Measurements from ENCODE around the gene IGF1R. TPM values are rescaled to one million over a fixed set of nuclear protein-coding genes. Genes with fewer than 3 reads are reported as not detected.

IGF1R gene
- total and polyA plus RNA-seq, 12 donors: 8.6 to 138 (median 66.0) TPM

GRCh38 chr15:98769867-98770266 lies 121.5 kb downstream of the IGF1R start:
- H3K27me3 ChIP-seq: no peaks in the 10 kb centered on the region
- H3K4me3 ChIP-seq: no peak overlapping the region
- DNase-seq: no peak
- WGBS, 4 donors: 87 to 97% (median 94%) methylated on average over 6 of the region's 6 CpGs
- peaks cover 11 to 23% of the 10 kb centered on the region in 2 donors for H3K4me1 ChIP-seq (replicated peaks in 1 of 2)
- TF ChIP-seq POLR2A (IDR thresholded peaks at IDR 0.05) (no peak), CTCF (IDR thresholded peaks at IDR 0.05) (no peak)
- intact Hi-C loops (cut with DNase I): loop anchor here (10.0 kb wide), 2 partner anchors 105 to 115 kb away; no protein-coding TSS in a partner anchor
- H3K36me3 ChIP-seq (replicated peaks in 1 of 2): no peaks in the 10 kb centered on the region
- no peak overlapping the region for H3K27ac ChIP-seq
- no peaks in the 10 kb centered on the region for H3K9me3 ChIP-seq (replicated peaks in 1 of 3)

DNA sequence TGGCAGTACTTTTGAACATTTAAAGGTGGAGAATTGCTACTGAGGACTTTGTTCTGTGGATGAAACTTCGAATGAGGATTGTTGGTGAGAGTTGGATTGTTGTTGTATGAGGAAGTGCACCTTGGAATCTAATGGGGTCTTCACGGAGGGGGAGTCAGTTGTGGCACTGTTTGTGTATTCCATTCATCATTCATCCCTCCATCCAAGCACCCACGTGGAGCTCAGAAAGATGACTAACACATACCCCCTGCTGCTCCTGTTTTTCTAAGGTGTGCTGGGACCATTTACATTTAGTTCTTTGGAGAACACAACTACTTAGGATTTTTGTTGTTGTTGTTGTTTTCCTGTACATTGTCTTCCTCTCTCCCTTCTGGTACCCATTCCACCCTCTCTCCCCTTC lies 122.6 kb downstream of the IGF1R start:
- no peak for DNase-seq
- WGBS, 4 donors: 52 to 65% (median 60%) methylated on average over 3 of the region's 3 CpGs

DNA sequence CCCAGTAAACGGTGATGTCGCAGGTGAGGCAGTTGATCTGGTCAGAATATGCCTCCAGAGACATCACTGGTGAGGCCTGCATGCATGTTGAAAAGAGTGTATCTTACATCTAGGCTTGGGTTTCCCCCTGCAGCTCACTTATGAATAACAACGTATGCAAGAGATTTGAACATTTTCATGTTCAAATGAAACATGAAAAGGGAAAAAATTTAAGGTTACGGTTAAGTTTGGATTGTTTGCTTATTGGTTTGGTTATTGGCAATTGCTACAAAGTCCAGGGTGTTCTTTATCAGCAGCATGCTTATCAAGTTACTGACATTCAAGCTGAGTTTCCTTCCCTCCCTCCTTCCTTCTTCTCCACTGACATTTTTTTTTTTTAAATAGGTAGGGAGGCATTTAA lies 123.2 kb downstream of the IGF1R start:
- Histone ChIP-seq H3K27ac (no peak overlapping the region), H3K4me1 (replicated peaks in 1 of 2) (peaks cover 16 to 34% of the 10 kb centered on the region in 2 donors), H3K36me3 (replicated peaks in 1 of 2) (no peaks in the 10 kb centered on the region), H3K9me3 (replicated peaks in 1 of 3) (no peaks in the 10 kb centered on the region), H3K4me3 (no peak overlapping the region), H3K27me3 (no peaks in the 10 kb centered on the region)
- no peak for DNase-seq
- TF ChIP-seq POLR2A (IDR thresholded peaks at IDR 0.05): no peak
- no peak for TF ChIP-seq CTCF (IDR thresholded peaks at IDR 0.05)
- WGBS, 4 donors: 41 to 51% (median 41%) methylated on average over 4 of the region's 4 CpGs
- intact Hi-C loops (cut with DNase I): loop anchor here (10.0 kb wide), 2 partner anchors 107 to 117 kb away; no protein-coding TSS in a partner anchor

More for the DNA sequence above, 122.6 kb downstream of the IGF1R start:
- intact Hi-C loops (cut with DNase I): loop anchor here (10.0 kb wide), 2 partner anchors 106 to 116 kb away; no protein-coding TSS in a partner anchor
- TF ChIP-seq CTCF (IDR thresholded peaks at IDR 0.05) (no peak), POLR2A (IDR thresholded peaks at IDR 0.05) (no peak)
- no peaks in the 10 kb centered on the region for H3K36me3 ChIP-seq (replicated peaks in 1 of 2)
- H3K4me3 ChIP-seq: no peak overlapping the region
- no peaks in the 10 kb centered on the region for H3K27me3 ChIP-seq
- H3K9me3 ChIP-seq (replicated peaks in 1 of 3): no peaks in the 10 kb centered on the region
- peaks cover 11 to 28% of the 10 kb centered on the region in 2 donors for H3K4me1 ChIP-seq (replicated peaks in 1 of 2)
- no peak overlapping the region for H3K27ac ChIP-seq

GRCh38 chr15:98772895-98773294 lies 124.6 kb downstream of the IGF1R start:
- intact Hi-C loops (cut with DNase I): loop anchor here (10.0 kb wide), 2 partner anchors 108 to 118 kb away; no protein-coding TSS in a partner anchor
- no peak overlapping the region for H3K27ac ChIP-seq
- H3K27me3 ChIP-seq: no peaks in the 10 kb centered on the region
- H3K4me3 ChIP-seq: no peak overlapping the region
- no peak for DNase-seq
- H3K36me3 ChIP-seq (replicated peaks in 1 of 2): no peaks in the 10 kb centered on the region
- 63 to 90% (median 82%) methylated on average over 3 of the region's 3 CpGs for WGBS, 4 donors
- TF ChIP-seq CTCF (IDR thresholded peaks at IDR 0.05): no peak
- TF ChIP-seq POLR2A (IDR thresholded peaks at IDR 0.05): no peak
- peaks cover 23 to 45% of the 10 kb centered on the region in 2 donors for H3K4me1 ChIP-seq (replicated peaks in 1 of 2)
- H3K9me3 ChIP-seq (replicated peaks in 1 of 3): no peaks in the 10 kb centered on the region

All from adrenal gland (tissue), 12 donors.